Loucy (cell line): Measurements from ENCODE around the gene HIP1.

Source experiments
- CTCF ChIP-seq: fragments of 200-600 bp; sonication (generic); conservative IDR thresholded peaks from 2 replicates; pipeline ENCODE4 v1.5.1; 2014; ENCODE audit warnings: mild to moderate bottlenecking, antibody characterized with exemption, low read length
- EZH2phosphoT487 ChIP-seq: fragments of 200-600 bp; IDR thresholded peaks from 2 replicates; pipeline ENCODE4 v1.6.1; 2018; ENCODE audit warnings: antibody characterized with exemption, mild to moderate bottlenecking, moderate library complexity, borderline replicate concordance

DNA sequence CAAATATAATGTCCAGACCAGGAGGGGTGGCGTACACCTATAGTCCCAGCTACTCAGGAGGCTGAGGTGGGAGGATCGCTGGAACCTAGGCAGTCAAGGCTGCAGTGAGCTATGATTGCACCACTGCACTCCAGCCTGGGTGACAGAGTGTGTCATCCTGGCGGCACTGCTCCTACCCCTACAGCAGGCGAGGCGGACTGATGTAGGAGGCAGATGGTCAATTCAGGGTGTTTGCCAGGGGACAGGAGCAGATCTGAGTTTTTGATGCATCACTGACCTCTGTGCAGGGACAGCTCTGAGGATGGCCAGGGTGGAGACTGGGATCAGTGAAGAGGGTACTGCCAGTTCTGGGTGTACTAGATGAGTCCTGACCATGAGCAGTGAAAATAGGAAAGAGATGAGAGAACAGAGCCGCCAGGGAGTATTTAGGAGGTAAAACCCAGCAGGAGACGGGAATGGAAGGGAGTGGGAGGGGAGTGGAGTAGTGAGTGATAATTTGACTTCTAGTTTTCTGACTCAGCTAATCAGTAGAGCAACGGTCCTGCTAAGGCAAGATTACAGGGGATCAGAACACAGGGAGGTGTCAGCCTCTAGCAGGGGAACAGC is 75.3 kb downstream of the HIP1 start:
- TF ChIP-seq CTCF: no peak
- TF ChIP-seq EZH2phosphoT487: no peak
